ENCODE results near the gene GABRR1. TPM values are rescaled to one million over a fixed set of nuclear protein-coding genes. Genes with fewer than 3 reads are reported as not detected.
"Not testable (repeated sequence)": the region's sequence is repeated elsewhere in the genome, so short reads cannot be mapped to it uniquely, and the experiment has no call there.

The GABRR1 gene
- total RNA-seq, 2 experiments from 2014 or later: not detected

DNA sequence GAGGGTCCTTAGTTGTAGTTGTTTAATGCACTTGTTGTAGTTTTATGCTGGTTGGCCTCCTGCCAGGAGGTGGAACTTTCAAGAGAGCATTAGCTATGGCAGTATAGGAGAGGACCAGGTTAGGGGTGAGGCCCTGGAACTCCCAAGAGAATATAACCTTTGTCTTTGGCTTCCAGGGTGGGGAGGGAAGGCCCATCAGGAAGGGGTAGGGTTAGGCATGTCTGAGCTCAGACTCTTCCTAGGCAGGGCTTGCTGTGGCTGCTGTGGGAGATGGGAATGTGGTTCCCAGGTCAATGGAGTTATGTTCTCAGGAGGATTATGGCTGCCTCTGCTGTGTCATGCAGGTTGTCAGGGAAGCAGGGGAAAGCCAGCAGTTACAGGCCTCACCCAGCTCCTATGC is 20.0 kb upstream of the GABRR1 start:
- DNase-seq (ENCODE audit: low spot score): no peak
- Histone ChIP-seq H3K4me1 (ENCODE audit: insufficient read depth, low read length, poor library complexity, severe bottlenecking) (peaks cover 16% of the 10 kb centered on the region), H3K27ac (ENCODE audit: low read depth, low read length, poor library complexity, severe bottlenecking) (no peak overlapping the region), H3K4me2 (ENCODE audit: low read length) (no peak overlapping the region), H3K9me3 (ENCODE audit: low read length) (no peaks in the 10 kb centered on the region), H3K9me2 (ENCODE audit: insufficient read depth, low read length) (no peaks in the 10 kb centered on the region), H3K36me3 (ENCODE audit: insufficient read depth, low read length) (no peaks in the 10 kb centered on the region), H3K4me3 (ENCODE audit: low read depth, low read length, poor library complexity, severe bottlenecking) (no peak overlapping the region), H3K79me2 (ENCODE audit: insufficient read depth, low read depth, low read length) (no peaks in the 10 kb centered on the region), H4K20me1 (ENCODE audit: insufficient read depth, low read length) (no peaks in the 10 kb centered on the region), H2AFZ (ENCODE audit: low read length) (no peak overlapping the region)
- ChIA-PET CTCF (ENCODE audit: unreplicated experiment) (no interaction called here), POLR2A (interaction anchor here (0.6 to 1.2 kb wide), 2 partner anchors 27 to 110 kb away, joined by 3 to 6 read pairs; no protein-coding TSS in a partner anchor)
- no TSS peak for BruUV-seq (replicated peaks)
- intact Hi-C loops (cut with micrococcal nuclease; ENCODE audit: unreplicated experiment): no loop called here
- no peak for TF ChIP-seq EZH2phosphoT487 (IDR thresholded peaks at IDR 0.05; ENCODE audit: borderline replicate concordance, low read depth, low read length)
- TF ChIP-seq, protein P1, sequence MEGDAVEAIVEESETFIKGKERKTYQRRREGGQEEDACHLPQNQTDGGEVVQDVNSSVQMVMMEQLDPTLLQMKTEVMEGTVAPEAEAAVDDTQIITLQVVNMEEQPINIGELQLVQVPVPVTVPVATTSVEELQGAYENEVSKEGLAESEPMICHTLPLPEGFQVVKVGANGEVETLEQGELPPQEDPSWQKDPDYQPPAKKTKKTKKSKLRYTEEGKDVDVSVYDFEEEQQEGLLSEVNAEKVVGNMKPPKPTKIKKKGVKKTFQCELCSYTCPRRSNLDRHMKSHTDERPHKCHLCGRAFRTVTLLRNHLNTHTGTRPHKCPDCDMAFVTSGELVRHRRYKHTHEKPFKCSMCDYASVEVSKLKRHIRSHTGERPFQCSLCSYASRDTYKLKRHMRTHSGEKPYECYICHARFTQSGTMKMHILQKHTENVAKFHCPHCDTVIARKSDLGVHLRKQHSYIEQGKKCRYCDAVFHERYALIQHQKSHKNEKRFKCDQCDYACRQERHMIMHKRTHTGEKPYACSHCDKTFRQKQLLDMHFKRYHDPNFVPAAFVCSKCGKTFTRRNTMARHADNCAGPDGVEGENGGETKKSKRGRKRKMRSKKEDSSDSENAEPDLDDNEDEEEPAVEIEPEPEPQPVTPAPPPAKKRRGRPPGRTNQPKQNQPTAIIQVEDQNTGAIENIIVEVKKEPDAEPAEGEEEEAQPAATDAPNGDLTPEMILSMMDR (conservative IDR thresholded peaks at IDR 0.05; ENCODE audit: low read length): no peak

DNA sequence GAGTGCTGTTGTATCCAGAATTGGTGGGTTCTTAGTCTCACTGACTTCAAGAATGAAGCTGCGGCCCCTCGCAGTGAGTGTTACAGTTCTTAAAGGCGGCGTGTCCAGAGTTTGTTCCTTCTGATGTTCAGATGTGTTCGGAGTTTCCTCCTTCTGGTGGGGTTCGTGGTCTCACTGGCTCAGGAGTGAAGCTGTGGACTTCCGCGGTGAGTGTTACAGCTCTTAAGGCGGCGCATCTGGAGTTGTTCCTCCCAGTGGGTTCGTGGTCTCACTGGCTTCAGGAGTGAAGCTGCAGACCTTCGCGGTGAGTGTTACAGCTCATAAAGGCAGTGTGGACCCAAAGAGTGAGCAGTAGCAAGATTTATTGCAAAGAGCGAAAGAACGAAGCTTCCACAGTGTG is 16.4 kb upstream of the GABRR1 start:
- H3K79me2 ChIP-seq (ENCODE audit: insufficient read depth, low read depth, low read length); H3K36me3 ChIP-seq (ENCODE audit: insufficient read depth, low read length); POLR2A ChIA-PET; BruUV-seq (replicated peaks); H3K4me3 ChIP-seq (ENCODE audit: low read depth, low read length, poor library complexity, severe bottlenecking); H3K9me3 ChIP-seq (ENCODE audit: low read length); intact Hi-C loops (cut with micrococcal nuclease; ENCODE audit: unreplicated experiment); H3K4me1 ChIP-seq (ENCODE audit: insufficient read depth, low read length, poor library complexity, severe bottlenecking); DNase-seq (ENCODE audit: low spot score); CTCF ChIA-PET (ENCODE audit: unreplicated experiment); H3K4me2 ChIP-seq (ENCODE audit: low read length); H3K27ac ChIP-seq (ENCODE audit: low read depth, low read length, poor library complexity, severe bottlenecking); H2AFZ ChIP-seq (ENCODE audit: low read length); H3K9me2 ChIP-seq (ENCODE audit: insufficient read depth, low read length); H4K20me1 ChIP-seq (ENCODE audit: insufficient read depth, low read length): not testable (repeated sequence)

DNA sequence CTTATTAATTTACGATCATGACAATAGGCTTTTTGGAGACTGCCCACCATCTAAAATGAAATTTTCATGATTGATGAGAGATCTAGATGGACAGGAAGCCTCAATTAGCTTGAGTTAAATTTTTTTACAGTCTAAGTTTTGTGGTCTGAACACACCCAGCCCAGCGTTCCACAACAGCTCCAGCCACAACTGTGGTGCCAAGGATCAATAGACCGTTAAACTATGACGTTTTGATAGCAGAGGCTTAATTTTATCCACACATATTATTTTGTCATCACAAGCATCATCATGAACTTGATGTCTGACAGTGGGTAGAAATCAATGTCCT is 5.5 kb upstream of the GABRR1 start:
- CTCF ChIA-PET (ENCODE audit: unreplicated experiment): no interaction called here
- TF ChIP-seq EZH2phosphoT487 (IDR thresholded peaks at IDR 0.05; ENCODE audit: borderline replicate concordance, low read depth, low read length): no peak
- TF ChIP-seq, protein P1 (conservative IDR thresholded peaks at IDR 0.05; ENCODE audit: low read length): no peak
- no peak for DNase-seq (ENCODE audit: low spot score)
- no peak overlapping the region for H3K4me2 ChIP-seq (ENCODE audit: low read length)
- no peak overlapping the region for H2AFZ ChIP-seq (ENCODE audit: low read length)
- no peaks in the 10 kb centered on the region for H3K9me3 ChIP-seq (ENCODE audit: low read length)
- peaks cover under 1% of the 10 kb centered on the region for H3K4me1 ChIP-seq (ENCODE audit: insufficient read depth, low read length, poor library complexity, severe bottlenecking)
- no peak overlapping the region for H3K27ac ChIP-seq (ENCODE audit: low read depth, low read length, poor library complexity, severe bottlenecking)
- no peak overlapping the region for H3K4me3 ChIP-seq (ENCODE audit: low read depth, low read length, poor library complexity, severe bottlenecking)
- intact Hi-C loops (cut with micrococcal nuclease; ENCODE audit: unreplicated experiment): no loop called here
- H4K20me1 ChIP-seq (ENCODE audit: insufficient read depth, low read length): no peaks in the 10 kb centered on the region
- no peaks in the 10 kb centered on the region for H3K79me2 ChIP-seq (ENCODE audit: insufficient read depth, low read depth, low read length)
- no peaks in the 10 kb centered on the region for H3K9me2 ChIP-seq (ENCODE audit: insufficient read depth, low read length)
- H3K36me3 ChIP-seq (ENCODE audit: insufficient read depth, low read length): no peaks in the 10 kb centered on the region
- BruUV-seq (replicated peaks): no TSS peak
- POLR2A ChIA-PET: interaction anchor here (0.7 kb wide), 1 partner anchor 14 kb away, joined by 3 read pairs; no protein-coding TSS in a partner anchor

Measured in OCI-LY7 (cell line).